Stimulated activated CD4-positive, alpha-beta T cell treated with anti-CD3 and anti-CD28 coated beads, Interleukin-2, amount 100 ng/mL, for 24 hours (primary cell): ENCODE results near the gene C2.

Experiments
- DNase-seq, 2 donors: peaks; one replicate each; pipeline ENCODE4 v3.0.0-alpha.2; 2020

The C2 gene

GRCh38 chr6:31927242-31927862 is at the start of gene C2:
Gene C2, plus strand, starts transcription at chr6:31927717. Its CDS starts 36 bp downstream, at chr6:31927753.
- no peak for DNase-seq

DNA sequence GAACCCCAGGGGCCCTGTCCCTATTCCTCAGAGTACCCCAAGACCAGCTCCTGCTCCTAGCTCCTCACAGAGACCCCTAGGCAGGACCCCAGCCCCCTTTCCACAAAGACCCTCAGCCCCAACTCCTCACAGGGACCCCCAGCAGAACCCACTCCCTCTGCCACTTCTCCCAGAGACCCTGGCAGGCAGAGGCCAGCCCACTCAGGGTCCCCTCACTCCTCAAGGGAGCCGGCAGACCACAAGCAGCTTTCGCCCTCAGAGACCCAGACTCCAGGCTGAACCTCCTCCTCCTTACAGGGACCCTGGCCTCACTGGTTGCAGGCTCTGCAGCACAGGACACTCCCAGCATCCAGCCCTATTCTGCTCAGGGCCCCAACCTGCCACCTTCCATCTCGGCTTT is 49.3 kb upstream of the C2 start:
- DNase-seq: no peak

GRCh38 chr6:31878726-31879125 is 48.8 kb upstream of the C2 start, which contains the start of gene SLC44A4:
Gene SLC44A4, minus strand, starts transcription at chr6:31878997. Its CDS starts 17 bp downstream, at chr6:31878980.
- no peak for DNase-seq

DNA sequence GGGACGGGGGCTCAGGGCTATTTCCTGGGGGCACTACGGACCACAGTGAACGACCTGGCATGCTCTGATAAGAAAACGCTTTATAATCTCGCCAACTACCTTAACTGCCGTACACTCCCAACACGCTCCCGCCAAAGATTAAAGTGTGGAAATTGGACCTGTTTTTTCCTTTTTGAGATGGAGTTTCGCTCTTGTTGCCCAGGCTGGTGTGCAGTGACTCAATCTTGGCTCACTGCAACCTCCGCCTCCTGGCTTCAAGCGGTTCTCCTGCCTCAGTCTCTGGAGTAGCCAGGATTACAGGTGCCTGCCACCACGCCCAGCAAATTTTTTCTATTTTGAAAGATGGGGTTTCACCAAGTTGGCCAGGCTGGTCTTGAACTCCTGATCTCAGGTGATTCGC is 48.4 kb upstream of the C2 start:
- no peak for DNase-seq

DNA sequence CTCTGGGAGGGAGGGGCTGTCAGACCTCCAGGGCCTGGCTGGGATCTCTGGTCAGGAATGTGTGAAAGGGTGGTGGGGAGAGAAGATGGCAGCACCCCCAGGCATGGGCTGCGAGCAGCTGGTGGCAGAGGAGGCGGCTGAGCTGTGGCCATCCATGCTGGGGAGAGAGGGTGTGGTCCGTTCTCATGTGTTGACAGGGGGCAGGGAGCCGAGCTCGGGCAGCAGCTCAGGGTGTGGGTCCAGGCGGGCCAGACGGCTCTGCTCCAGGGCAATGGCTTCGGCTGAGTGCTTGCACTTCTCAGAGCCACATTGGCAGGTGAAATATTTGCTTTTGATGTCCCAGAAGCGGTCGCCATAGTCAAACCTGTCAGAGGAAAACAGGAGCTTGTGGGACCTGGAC is 47.6 kb upstream of the C2 start:
- DNase-seq: no peak

- no peak for DNase-seq
Observed at GRCh38 chr6:31880616-31881015, 46.9 kb upstream of the C2 start.

DNA sequence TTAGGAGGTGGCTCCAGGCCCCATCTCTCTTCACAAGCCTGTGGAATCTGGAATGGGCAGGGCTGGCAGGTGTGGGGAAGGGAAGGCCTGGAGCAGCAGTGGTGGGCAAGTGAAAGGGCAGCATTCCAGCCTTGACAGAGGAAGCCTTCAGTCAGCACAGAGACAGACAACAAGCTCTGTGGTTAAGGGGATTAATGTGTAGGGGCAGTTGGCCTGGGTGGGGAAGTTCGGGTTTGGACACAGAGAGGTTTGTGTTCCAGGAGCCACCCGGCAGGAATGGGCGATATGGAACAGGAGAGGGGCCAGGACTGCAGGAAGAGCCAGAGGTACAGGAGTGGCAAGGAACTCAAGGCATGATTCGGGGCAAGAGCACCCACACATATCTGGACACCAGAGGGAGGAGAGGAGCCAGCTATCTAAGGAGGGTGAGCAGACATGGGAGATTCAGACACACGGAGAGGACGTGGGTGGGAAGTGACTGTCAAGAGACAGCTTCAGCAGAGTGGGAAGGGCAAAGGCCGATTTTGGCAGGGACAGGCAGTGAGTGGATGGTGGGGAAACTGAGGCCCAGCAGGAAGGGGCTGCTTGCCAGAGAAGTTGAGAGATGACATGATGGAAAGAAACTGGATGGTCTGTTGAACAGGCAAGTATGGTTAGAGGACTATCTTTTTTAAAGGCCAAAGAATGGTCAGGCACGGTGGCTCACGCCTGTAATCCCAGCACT is 46.2 kb upstream of the C2 start:
- no peak for DNase-seq

DNA sequence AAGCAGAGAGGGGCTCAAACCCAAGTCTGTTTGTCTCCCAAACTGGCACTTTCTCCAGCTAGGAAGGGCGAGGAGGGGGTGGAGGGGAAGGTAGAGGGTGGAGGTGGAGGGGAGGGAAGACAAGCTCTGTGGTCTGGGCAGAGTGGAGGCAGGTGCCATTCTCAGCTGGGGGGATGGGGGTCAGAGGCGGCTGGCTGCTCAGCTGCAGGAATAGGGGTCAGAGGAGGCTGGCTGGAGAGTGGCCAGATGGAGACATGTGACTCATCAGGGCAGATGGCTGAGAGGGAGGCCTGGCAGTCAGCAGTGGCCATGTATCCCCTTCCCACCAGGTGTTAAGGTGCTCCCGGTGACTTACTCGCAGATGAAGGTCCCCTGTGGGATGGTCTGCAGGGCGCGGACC is 45.2 kb upstream of the C2 start:
- no peak for DNase-seq

DNA sequence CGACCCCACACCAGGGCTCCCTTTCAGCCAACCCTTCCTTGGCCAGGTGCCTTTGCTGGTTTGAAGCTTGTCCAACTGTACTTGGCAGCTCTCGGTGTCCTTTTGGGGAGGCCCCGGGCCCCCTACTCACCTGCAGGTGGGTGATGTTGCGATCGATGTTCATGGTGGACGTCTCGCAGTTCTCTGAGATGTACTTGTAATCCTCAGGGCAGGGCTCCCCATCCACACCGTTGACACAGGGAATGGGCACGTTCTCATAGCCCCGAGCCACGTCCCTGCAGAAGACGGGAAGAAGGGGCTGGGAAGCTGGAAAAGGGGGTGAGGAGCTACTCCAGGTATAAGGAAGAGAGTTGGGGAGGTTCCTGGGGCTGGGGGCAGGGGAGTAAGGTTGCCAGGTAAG is 43.8 kb upstream of the C2 start:
- DNase-seq: no peak

GRCh38 chr6:31884528-31885035 is 42.9 kb upstream of the C2 start:
- DNase-seq: no peak

- DNase-seq: no peak
Observed at GRCh38 chr6:31886541-31886991, 41.0 kb upstream of the C2 start.

DNA sequence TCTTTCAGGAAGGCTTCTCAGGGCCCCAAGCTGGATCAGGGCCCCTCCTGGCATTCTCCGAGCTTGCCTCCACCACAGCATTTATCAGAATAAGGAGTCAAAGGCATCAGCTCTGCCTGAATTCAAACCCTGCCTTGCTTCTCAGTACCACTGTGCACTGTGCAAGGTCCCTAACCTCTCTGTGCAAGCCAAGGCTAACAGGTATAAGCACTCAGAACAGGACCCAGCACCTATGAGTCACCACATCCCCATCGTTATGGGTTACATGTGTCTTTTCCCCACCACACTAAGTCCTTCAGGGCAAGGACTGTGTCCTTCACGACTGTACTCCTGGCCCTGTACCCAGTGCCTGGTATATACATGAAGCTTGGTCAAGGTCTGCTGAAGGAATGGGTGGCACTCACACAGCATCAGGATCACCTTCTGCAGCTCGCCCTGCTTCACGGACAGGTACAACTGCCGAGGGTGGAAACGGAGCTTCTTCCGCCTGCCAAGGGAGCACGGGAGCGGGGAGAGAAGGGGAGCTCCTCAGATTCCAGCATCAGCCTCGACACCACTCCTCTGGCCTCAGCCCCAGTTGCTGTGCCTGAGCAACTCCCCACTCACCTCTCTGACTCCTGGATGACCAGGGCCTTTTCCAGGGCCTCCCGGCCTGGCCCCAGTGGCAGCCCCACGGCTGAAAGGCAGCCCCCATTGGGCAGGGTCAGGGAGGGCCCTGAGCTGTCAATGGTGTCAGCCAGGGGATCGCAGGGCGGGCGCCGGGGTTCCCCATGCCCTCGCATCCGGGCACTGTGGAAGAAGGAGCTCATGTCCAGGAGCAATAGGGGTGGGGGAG is 40.1 kb upstream of the C2 start:
- no peak for DNase-seq

DNA sequence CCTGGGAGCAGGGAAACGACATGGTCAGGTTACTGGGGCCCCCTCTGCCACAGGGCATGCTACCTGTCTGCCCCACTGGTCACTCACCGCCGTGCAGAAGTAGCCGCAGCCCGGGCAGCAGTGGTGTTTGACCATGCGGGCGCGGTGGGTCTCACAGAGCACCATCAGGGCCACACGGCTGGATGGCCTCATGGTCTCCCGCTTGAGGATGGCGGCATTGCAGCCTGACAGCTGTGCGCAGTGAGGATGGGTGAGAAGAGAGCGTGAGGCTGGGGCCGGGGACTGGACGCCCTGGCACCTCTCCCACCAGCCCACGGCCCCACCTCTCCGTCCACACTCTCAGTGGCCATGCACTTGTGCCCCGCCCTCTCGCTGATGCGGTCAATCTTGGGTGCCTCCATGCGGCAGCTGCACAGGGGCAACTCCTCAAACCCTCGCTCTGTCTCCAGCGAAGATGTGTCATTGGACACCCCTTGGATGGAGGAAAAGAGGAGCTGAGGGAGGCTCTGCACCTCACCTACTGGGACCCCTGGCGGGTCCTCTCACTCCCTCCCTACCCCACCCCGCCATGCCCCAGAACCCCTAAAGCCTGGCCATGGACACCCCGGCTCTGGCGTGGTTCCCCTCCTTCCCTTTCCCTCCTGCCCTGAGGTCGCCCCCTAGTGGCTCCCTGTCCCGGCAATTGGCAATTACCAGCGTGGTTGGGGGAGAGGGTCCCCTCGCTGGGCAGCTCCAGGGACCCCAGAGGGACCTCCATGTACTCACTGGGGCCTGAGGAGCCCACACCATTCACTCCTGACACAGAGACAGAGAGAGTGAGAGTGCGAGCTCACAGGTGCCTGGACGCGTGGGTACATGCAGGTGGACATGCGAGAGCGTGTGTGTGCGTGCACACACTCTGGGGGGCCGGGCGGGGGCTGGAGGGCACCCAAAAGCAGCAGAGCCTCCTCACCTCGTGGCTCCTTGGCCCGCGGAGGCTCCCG is 39.0 kb upstream of the C2 start:
- peak; percentile 72 to 76 for DNase-seq

GRCh38 chr6:31889331-31889972 is 38.1 kb upstream of the C2 start:
- DNase-seq: no peak

DNA sequence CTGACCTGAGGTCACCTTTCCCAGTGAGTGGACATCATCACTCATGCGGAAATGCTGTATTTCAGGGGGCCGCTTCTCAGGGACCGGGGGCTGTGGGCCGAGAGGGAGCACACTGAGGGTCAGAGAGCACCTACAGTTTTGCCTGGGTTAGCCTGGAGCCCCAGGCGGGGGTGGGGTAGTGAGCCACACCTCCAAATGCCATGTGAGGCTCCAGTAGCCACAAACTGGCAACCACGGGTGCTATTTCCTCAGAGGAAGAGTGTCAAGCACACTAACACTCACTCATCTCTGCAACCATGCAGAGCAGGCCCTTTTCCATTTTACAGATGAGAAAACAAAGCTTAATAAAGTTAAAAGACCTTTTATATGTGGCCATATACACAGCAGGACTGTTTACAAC is 34.7 kb upstream of the C2 start:
- DNase-seq: no peak

DNA sequence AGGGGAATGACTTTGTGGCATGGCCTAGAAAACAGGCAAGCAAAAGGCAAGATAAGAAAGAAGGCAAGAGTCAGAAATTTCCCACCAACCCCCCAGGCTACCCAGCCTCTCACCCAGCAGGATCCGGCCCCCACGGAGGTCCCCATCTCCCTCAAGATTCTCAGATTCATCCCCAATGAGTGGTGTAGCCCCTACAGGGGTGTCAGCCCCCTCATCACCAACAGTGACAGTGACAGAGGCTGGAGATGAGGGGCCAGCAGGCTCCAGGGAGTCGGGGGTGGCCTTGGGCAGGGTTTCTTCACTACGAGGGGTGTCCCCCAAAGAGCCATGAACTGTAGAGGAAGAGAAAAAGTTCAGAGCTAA is 31.0 kb upstream of the C2 start:
- DNase-seq: no peak

GRCh38 chr6:31896856-31897611 is 30.5 kb upstream of the C2 start:
- no peak for DNase-seq

DNA sequence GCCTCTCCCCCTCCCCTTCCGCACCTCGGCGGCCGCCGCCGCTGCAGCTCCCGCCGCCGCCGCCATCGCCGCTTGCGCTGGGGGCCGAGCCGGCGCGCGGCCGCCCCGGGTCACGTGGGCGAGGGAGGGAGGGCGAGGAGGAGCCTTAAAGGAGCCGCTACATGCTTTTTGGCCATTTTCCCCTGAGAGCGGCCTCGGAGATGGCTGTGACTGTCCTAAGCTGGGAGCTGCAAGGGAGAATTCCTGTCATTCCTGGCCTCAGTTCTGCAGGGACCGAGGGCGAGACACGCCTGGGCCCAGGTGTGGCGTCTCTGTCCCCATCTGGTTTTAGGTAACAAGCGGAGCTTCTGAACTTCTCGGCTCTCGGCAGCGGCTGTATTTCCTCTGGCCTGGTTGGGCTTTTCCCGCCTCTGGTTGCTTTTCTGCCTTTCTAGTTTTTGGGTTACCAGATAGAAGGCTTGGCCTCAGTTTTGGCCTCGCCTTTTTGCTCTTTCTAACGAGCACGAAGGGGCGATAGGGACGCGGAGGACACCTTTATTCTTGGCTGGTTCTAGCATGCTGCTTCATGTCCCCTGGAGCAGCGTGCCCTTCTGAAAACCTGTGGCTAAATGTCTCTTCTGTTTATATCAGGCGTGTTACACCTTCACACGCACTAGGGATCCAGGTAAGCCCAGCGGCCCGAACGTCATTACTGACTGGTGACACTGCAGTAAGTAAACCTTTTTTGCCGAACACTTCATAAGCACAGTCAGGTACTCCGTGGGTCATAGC is 29.7 kb upstream of the C2 start, which contains the start of gene EHMT2:
Gene EHMT2 (minus strand): TSS at position 87 of the 771 bp plus-strand sequence. CDS start 21 bp downstream, at position 66.
- DNase-seq: peak; percentile 86 to 87

DNA sequence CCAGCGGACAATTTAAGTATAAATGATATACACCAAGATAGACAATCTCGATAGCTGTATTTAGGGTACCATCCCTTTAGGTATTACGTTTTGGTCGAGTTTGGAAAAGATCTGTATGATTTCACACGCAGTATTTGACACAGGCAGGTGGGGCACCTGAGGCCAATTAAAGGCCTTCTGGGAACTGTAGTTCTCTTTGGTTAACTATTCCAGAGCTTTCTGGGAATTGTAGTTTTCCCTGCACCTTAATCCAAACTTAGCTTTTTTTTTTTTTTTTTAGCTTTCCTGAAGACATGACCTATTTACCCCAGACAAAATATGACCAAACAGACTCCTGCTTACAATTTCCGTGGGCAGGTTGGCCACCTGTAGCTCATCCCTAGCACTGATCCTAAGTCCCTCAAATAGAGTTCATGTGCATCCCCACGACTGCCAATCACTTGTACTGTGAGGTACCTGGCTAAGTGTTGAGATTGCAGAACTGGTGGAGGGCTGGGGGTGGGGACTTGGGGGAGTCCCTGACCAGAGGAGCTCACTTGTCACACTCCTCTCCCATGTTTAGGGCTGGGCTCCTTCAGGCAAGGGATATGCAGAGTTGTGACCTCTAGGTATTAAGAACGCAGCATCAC is 29.0 kb upstream of the C2 start:
- DNase-seq: peak; percentile 25 to 37

GRCh38 chr6:31899215-31899614 is 28.3 kb upstream of the C2 start:
- DNase-seq: no peak
